Endodermal cell (in vitro differentiated cells): ENCODE data around the gene MICU1. TPM values are rescaled to one million over a fixed set of nuclear protein-coding genes. Genes with fewer than 3 reads are reported as not detected.

Source experiments
- DNase-seq: peaks from one replicate; pipeline ENCODE4 v3.0.0-alpha.2; 2017
- H3K27ac ChIP-seq: 2 replicates; pipeline ENCODE4 v1.5.1; 2013; ENCODE audit warnings: mild to moderate bottlenecking, low read depth, low read length, moderate library complexity
- H3K27me3 ChIP-seq: 2 replicates; pipeline ENCODE4 v1.6.1; 2013; ENCODE audit warnings: mild to moderate bottlenecking, low read length, moderate library complexity; ENCODE audit not compliant: insufficient read depth, control insufficient read depth, poor library complexity, severe bottlenecking
- H3K36me3 ChIP-seq: 2 replicates; pipeline ENCODE4 v1.7.0; 2013; ENCODE audit warnings: mild to moderate bottlenecking, low read length, moderate library complexity; ENCODE audit not compliant: control insufficient read depth, insufficient read depth
- H3K4me1 ChIP-seq: one replicate; pipeline ENCODE4 v1.7.0; 2013; ENCODE audit warnings: low read length; ENCODE audit not compliant: control insufficient read depth, insufficient read depth
- H3K4me3 ChIP-seq: 2 replicates; pipeline ENCODE4 v1.5.1; 2013; ENCODE audit warnings: mild to moderate bottlenecking, low read length, moderate library complexity
- H3K9ac ChIP-seq: 2 replicates; pipeline ENCODE4 v1.6.1; 2013; ENCODE audit warnings: mild to moderate bottlenecking, low read length, moderate library complexity; ENCODE audit not compliant: poor library complexity, severe bottlenecking; ENCODE audit errors: extremely low read depth
- H3K9me3 ChIP-seq: 2 replicates; pipeline ENCODE4 v1.6.1; 2013; ENCODE audit warnings: mild to moderate bottlenecking, low read length, moderate library complexity; ENCODE audit not compliant: control insufficient read depth
- H3K27ac Mint-ChIP-seq: 2 replicates; pipeline ENCODE4 v1.8.0; 2020; ENCODE audit warnings: mixed read lengths
- H3K27me3 Mint-ChIP-seq: 2 replicates; pipeline ENCODE4 v1.8.0; 2021; ENCODE audit warnings: mild to moderate bottlenecking, mixed read lengths; ENCODE audit not compliant: insufficient read depth
- H3K36me3 Mint-ChIP-seq: 2 replicates; pipeline ENCODE4 v1.8.0; 2020; ENCODE audit warnings: low read depth, mixed read lengths
- H3K4me1 Mint-ChIP-seq: 2 replicates; pipeline ENCODE4 v1.8.0; 2020; ENCODE audit warnings: mixed read lengths
- H3K4me3 Mint-ChIP-seq: 2 replicates; pipeline ENCODE4 v1.8.0; 2020; ENCODE audit warnings: mild to moderate bottlenecking, moderate library complexity, mixed read lengths
- H3K9me3 Mint-ChIP-seq: 2 replicates; pipeline ENCODE4 v1.8.0; 2020; ENCODE audit warnings: mild to moderate bottlenecking, mixed read lengths
- WGBS, 2 experiments: methylation state at CpG; one replicate each; pipeline versions ENCODE4 v1.1.5 to v1.1.7; 2013; ENCODE audit warnings: missing lambda C conversion rate in 2 of 2, mixed read lengths in 1 of 2; ENCODE audit not compliant: insufficient coverage in 1 of 2, insufficient read length in 1 of 2; 5-methylcytosine and 5-hydroxymethylcytosine counted together
- total RNA-seq, 2 donors: library from RNA; stranded (reverse); fragmentation: NEBNext Ultra II Directional in 1 of 2; extraction: Animal tissue kit (Norgen Biotek cat#: 25700) in 1 of 2; gene quantifications; 2 replicates in 1 of 2; 3 replicates in 1 of 2; pipeline ENCODE4 v1.2.1, GENCODE V29; 2021
- TF ChIP-seq, protein P1 (sequence below): fragments of 200-600 bp; sonication (generic); conservative IDR thresholded peaks from 2 replicates; pipeline ENCODE4 v1.5.0; 2021; ENCODE audit warnings: antibody characterized with exemption, mild to moderate bottlenecking

The MICU1 gene
- total RNA-seq, 2 donors from 2014 or later, result 41.9 to 54.9 TPM

DNA sequence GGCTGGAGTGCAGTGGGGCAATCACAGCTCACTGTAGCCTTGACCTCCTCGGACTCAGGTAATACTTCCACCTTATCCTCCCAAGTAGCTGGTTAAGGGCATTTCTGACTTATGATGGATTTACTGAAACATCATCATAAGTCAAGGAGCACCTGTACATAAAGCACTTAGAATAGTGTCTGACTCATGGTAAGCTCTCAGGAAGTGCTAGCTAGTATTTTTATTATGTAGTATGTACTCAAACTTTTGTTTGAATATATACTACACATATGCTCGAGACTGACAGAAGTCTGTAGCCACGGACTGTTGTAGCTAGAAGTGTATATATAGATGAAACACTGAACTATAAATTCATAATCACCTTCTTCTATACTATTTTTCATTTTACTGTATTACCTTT, 163.6 kb downstream of the MICU1 start:
- Histone ChIP-seq H3K27me3 (no peaks in the 10 kb centered on the region), H3K4me3 (no peak overlapping the region), H3K27ac (no peak overlapping the region), H3K9me3 (no peaks in the 10 kb centered on the region), H3K9ac (no peak overlapping the region), H3K4me1 (no peaks in the 10 kb centered on the region), H3K36me3 (no peaks in the 10 kb centered on the region)
- H3K4me1 Mint-ChIP-seq, result no peaks in the 10 kb centered on the region
- H3K4me3 Mint-ChIP-seq, result no peak overlapping the region
- H3K27ac Mint-ChIP-seq, result no peak overlapping the region
- H3K36me3 Mint-ChIP-seq, result peaks cover 3% of the 10 kb centered on the region
- TF ChIP-seq, protein P1, sequence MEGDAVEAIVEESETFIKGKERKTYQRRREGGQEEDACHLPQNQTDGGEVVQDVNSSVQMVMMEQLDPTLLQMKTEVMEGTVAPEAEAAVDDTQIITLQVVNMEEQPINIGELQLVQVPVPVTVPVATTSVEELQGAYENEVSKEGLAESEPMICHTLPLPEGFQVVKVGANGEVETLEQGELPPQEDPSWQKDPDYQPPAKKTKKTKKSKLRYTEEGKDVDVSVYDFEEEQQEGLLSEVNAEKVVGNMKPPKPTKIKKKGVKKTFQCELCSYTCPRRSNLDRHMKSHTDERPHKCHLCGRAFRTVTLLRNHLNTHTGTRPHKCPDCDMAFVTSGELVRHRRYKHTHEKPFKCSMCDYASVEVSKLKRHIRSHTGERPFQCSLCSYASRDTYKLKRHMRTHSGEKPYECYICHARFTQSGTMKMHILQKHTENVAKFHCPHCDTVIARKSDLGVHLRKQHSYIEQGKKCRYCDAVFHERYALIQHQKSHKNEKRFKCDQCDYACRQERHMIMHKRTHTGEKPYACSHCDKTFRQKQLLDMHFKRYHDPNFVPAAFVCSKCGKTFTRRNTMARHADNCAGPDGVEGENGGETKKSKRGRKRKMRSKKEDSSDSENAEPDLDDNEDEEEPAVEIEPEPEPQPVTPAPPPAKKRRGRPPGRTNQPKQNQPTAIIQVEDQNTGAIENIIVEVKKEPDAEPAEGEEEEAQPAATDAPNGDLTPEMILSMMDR, result no peak
- 88 to 100% methylated on average over 1 of the region's 3 CpGs for WGBS, 2 experiments
- no peaks in the 10 kb centered on the region for H3K27me3 Mint-ChIP-seq
- no peaks in the 10 kb centered on the region for H3K9me3 Mint-ChIP-seq
- DNase-seq, result no peak

DNA sequence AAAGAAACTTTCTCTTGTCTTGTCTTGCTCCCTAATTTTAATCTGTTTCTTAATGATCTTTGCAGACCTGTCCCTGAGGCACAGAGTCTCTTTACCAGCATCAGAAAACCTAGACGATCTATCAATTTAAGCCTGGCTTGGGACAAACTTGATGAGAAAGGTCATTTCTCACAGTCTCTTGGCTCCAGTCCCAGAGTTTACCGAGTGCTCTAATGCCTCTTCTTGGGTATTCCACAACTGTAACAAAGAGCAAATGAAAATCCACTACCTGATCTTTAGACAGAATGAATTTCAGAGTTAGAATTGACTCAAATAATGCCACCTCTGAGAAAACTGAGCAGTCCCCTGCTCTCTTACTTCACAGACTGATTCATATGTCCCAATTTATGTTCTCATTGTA, 164.8 kb downstream of the MICU1 start:
- no peak overlapping the region for H3K27ac ChIP-seq
- TF ChIP-seq, protein P1, result no peak
- H3K9me3 ChIP-seq, result no peaks in the 10 kb centered on the region
- no peaks in the 10 kb centered on the region for H3K36me3 ChIP-seq
- H3K9ac ChIP-seq, result no peak overlapping the region
- Mint-ChIP-seq H3K4me3 (no peak overlapping the region), H3K36me3 (peaks cover 3% of the 10 kb centered on the region), H3K27me3 (no peaks in the 10 kb centered on the region), H3K4me1 (peaks cover 3% of the 10 kb centered on the region), H3K27ac (no peak overlapping the region), H3K9me3 (no peaks in the 10 kb centered on the region)
- WGBS, 2 experiments, result 94 to 100% methylated on average over 2 of the region's 2 CpGs
- H3K4me1 ChIP-seq, result no peaks in the 10 kb centered on the region
- no peaks in the 10 kb centered on the region for H3K27me3 ChIP-seq
- no peak overlapping the region for H3K4me3 ChIP-seq
- no peak for DNase-seq

- H3K36me3 ChIP-seq, result no peaks in the 10 kb centered on the region
- H3K9me3 Mint-ChIP-seq, result no peaks in the 10 kb centered on the region
- TF ChIP-seq, protein P1, result no peak
- no peaks in the 10 kb centered on the region for H3K27me3 Mint-ChIP-seq
- H3K9me3 ChIP-seq, result no peaks in the 10 kb centered on the region
- H3K36me3 Mint-ChIP-seq, result peaks cover 3% of the 10 kb centered on the region
- no peaks in the 10 kb centered on the region for H3K4me1 ChIP-seq
- no peak overlapping the region for H3K9ac ChIP-seq
- peaks cover 10% of the 10 kb centered on the region for H3K4me1 Mint-ChIP-seq
- H3K27ac ChIP-seq, result no peak overlapping the region
- no peak overlapping the region for H3K27ac Mint-ChIP-seq
- H3K27me3 ChIP-seq, result no peaks in the 10 kb centered on the region
- DNase-seq, result no peak
- H3K4me3 ChIP-seq, result no peak overlapping the region
- H3K4me3 Mint-ChIP-seq, result no peak overlapping the region
These were observed 165.5 kb downstream of the MICU1 start for GRCh38 chr10:72460284-72460876.
